GM12892 (cell line): ENCODE results near the gene APEH.

Experiments used
- POLR2AphosphoS5 ChIP-seq: IDR thresholded peaks from 2 replicates; pipeline ENCODE4 v1.6.1; 2011; ENCODE audit warnings: low read depth, low read length, control low read depth
- TAF1 ChIP-seq: IDR thresholded peaks from 2 replicates; pipeline ENCODE4 v1.6.1; 2011; ENCODE audit warnings: low read depth, mild to moderate bottlenecking, control low read depth, low read length, borderline replicate concordance

GRCh38 chr3:49653621-49654020, 20.5 kb upstream of the APEH start:
- TF ChIP-seq POLR2AphosphoS5 = no peak
- TF ChIP-seq TAF1 = no peak
